Adrenal gland (tissue), 12 donors: ENCODE measurements around the gene ZNF683. TPM values are rescaled to one million over a fixed set of nuclear protein-coding genes. Genes with fewer than 3 reads are reported as not detected.
"Not testable (repeated sequence)": the region's sequence is repeated elsewhere in the genome, so short reads cannot be mapped to it uniquely, and the experiment has no call there.

Source experiments
- DNase-seq, 7 donors: peaks; one replicate each; pipeline ENCODE4 v3.0.0-alpha.2; 2019 to 2020
- H3K27ac ChIP-seq, 5 donors: fragments of 200-600 bp; sonication (generic) in 4 of 5; 1 replicate in 3 of 5; 2 replicates in 2 of 5; pipeline versions ENCODE4 v1.5.1 to v1.8.0; 2016 to 2020; ENCODE audit warnings: mild to moderate bottlenecking in 1 of 5
- H3K27me3 ChIP-seq: fragments of 200-600 bp; 2 replicates; pipeline ENCODE4 v1.8.0; 2021
- H3K36me3 ChIP-seq, 2 donors: fragments of 200-600 bp; replicated peaks in 1 of 2; 1 replicate in 1 of 2; 2 replicates in 1 of 2; pipeline versions ENCODE4 v1.5.1 to v1.8.0; 2018 to 2022
- H3K4me1 ChIP-seq, 2 donors: fragments of 200-600 bp; replicated peaks in 1 of 2; 1 replicate in 1 of 2; 2 replicates in 1 of 2; pipeline versions ENCODE4 v1.5.1 to v1.8.0; 2018 to 2021
- H3K4me3 ChIP-seq, 4 donors: fragments of 200-600 bp; sonication (generic) in 3 of 4; one replicate each; pipeline ENCODE4 v1.5.1; 2016 to 2018
- H3K9me3 ChIP-seq, 3 donors: fragments of 200-600 bp; sonication (generic) in 1 of 3; replicated peaks in 1 of 3; 1 replicate in 2 of 3; 2 replicates in 1 of 3; pipeline versions ENCODE4 v1.5.1 to v1.8.0; 2016 to 2021
- POLR2A ChIP-seq, 2 donors: fragments of 450-650 bp; IDR thresholded peaks; one replicate each; pipeline ENCODE4 v1.6.1; 2017; ENCODE audit warnings: antibody characterized with exemption in 2 of 2, mild to moderate bottlenecking in 2 of 2, moderate library complexity in 1 of 2
- WGBS, 4 donors: extraction: QIAGEN DNeasy Blood & Tissue Kit in 2 of 4; methylation state at CpG; one replicate each; pipeline versions ENCODE4 v1.1.5 to v1.1.7; 2013 to 2017; 5-methylcytosine and 5-hydroxymethylcytosine counted together
- intact Hi-C, 2 donors: fragments of 100-400 bp; cut with DNase I; formaldehyde crosslinking; loops; one replicate each; pipeline versions ENCODE4 v1.14.1 to v1.15.0; 2022 to 2023
- polyA plus RNA-seq, 3 donors: library from polyadenylated mRNA; stranded (reverse); fragments of 200-250 nt in 2 of 3; fragments of 350-450 nt in 1 of 3; fragmentation: Illumina TruSeq in 1 of 3; extraction: RNeasy Lipid Tissue Mini Kit (QIAGEN cat#74804) in 1 of 3; gene quantifications; one replicate each; pipeline ENCODE4 v1.2.3, GENCODE V29; 2013 to 2014
- total RNA-seq, 9 donors: library from RNA; depleted of rRNA in 4 of 9; stranded (reverse); fragments of >200 nt in 4 of 9; fragments of 120-200 nt in 1 of 9; fragmentation: NEBNext Ultra II Directional in 1 of 9; extraction: Animal tissue kit (Norgen Biotek cat#: 25700) in 1 of 9; gene quantifications; one replicate each; pipeline versions ENCODE4 v1.1.0 to v1.2.4, GENCODE V29; 2013 to 2023
- TF ChIP-seq, protein P1 (sequence below), 6 experiments: fragments of 450-650 bp in 4 of 6; fragments of 200-600 bp in 2 of 6; sonication (generic) in 1 of 6; IDR thresholded peaks; 1 replicate in 5 of 6; 2 replicates in 1 of 6; pipeline versions ENCODE4 v1.5.1 to v1.8.0; 2016 to 2021; ENCODE audit warnings: antibody characterized with exemption in 6 of 6, mild to moderate bottlenecking in 2 of 6, moderate library complexity in 1 of 6
- donor health status: healthy with polysubstance abuse.
- donor health status: Bipolar disorder and iron deficiency.
- donor health status: DM: yes; HTN: yes; CAD: no.
- donor health status: DM: no; HTN: no; CAD: no.
- donor health status: DM: no; HTN: no; CAD: no.
- donor health status: DM: yes; HTN: yes; CAD: no.

ZNF683 gene
- total and polyA plus RNA-seq, 12 donors = 0.20 to 0.25 (median 0.24) TPM; not detected in 9

DNA sequence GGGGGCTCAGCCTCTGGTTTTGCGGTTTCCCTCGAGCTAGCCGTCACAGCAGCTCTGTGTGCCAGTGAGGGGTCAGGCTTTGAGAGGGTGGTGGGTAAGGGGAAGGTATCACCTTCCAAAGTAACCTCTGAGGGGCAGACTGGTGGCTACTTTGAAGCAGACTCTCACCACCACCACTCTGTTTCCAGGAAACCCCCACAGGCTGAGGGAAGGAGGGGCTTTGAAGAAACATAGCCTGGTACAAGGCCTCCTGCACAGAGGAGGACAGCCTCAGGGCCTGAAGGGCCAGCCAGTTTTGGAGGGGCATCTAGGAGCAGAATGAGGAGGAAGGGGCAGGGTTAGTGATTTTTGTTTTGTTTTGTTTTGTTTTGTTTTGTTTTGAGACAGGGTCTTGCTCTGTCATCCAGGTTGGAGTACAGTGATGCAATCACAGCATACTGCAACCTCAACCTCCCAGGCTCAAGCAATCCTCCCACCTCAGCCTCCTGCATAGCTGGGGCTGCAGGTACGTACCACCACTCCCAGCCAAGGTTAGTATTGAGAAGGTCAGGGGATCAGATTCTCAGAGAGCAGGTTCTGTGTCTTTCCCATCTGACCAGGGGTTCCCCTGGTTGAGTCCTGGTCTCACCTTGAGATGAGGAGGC, 17.2 kb upstream of the ZNF683 start:
- intact Hi-C loops = no loop called here
- Histone ChIP-seq H3K4me3 (no peak overlapping the region), H3K27ac (no peak overlapping the region), H3K4me1 (no peaks in the 10 kb centered on the region), H3K27me3 (no peaks in the 10 kb centered on the region), H3K9me3 (no peaks in the 10 kb centered on the region), H3K36me3 (no peaks in the 10 kb centered on the region)
- TF ChIP-seq, protein P1, sequence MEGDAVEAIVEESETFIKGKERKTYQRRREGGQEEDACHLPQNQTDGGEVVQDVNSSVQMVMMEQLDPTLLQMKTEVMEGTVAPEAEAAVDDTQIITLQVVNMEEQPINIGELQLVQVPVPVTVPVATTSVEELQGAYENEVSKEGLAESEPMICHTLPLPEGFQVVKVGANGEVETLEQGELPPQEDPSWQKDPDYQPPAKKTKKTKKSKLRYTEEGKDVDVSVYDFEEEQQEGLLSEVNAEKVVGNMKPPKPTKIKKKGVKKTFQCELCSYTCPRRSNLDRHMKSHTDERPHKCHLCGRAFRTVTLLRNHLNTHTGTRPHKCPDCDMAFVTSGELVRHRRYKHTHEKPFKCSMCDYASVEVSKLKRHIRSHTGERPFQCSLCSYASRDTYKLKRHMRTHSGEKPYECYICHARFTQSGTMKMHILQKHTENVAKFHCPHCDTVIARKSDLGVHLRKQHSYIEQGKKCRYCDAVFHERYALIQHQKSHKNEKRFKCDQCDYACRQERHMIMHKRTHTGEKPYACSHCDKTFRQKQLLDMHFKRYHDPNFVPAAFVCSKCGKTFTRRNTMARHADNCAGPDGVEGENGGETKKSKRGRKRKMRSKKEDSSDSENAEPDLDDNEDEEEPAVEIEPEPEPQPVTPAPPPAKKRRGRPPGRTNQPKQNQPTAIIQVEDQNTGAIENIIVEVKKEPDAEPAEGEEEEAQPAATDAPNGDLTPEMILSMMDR (IDR thresholded peaks at IDR 0.05) = no peak
- no peak for TF ChIP-seq POLR2A (IDR thresholded peaks at IDR 0.05)
- 66 to 78% (median 74%) methylated on average over 4 of the region's 4 CpGs for WGBS, 4 donors
- DNase-seq = no peak

DNA sequence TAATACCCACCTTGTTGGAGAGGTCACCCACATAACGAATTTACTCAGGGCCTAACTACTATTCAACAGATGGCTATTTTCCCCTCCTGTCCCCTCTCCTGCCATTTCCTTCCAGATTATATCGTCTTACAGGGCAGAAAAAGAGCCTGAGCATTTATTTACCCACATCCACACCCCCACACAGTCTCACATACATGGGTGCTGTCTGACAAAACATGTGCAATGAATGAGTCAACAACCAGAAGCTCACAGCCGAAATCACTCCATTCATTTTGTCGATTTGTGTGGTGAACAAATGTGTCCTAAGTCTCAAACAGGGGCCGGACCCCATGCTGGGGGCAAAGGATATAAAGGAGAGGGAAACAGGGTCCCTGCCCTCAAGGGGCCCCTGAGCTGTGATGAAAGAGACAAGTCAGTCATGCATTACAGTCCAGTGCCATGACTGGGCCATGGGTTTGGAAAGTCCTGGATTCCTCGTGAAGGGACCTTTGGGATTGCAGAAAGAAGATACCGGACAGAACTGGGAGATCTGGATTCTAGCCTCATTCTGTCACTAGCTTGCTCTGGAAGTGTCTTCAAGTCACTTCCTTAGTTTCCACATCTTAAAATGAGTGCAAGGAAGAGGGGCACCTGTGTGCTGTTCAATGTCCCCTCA, 16.4 kb upstream of the ZNF683 start:
- 69 to 89% (median 79%) methylated on average over 7 of the region's 7 CpGs for WGBS, 4 donors
- TF ChIP-seq POLR2A (IDR thresholded peaks at IDR 0.05) = no peak
- TF ChIP-seq, protein P1 (IDR thresholded peaks at IDR 0.05) = no peak
- no peaks in the 10 kb centered on the region for H3K4me1 ChIP-seq
- DNase-seq = no peak
- H3K36me3 ChIP-seq = no peaks in the 10 kb centered on the region
- H3K27ac ChIP-seq = no peak overlapping the region
- no peak overlapping the region for H3K4me3 ChIP-seq
- no peaks in the 10 kb centered on the region for H3K9me3 ChIP-seq
- no peaks in the 10 kb centered on the region for H3K27me3 ChIP-seq
- intact Hi-C loops = no loop called here

DNA sequence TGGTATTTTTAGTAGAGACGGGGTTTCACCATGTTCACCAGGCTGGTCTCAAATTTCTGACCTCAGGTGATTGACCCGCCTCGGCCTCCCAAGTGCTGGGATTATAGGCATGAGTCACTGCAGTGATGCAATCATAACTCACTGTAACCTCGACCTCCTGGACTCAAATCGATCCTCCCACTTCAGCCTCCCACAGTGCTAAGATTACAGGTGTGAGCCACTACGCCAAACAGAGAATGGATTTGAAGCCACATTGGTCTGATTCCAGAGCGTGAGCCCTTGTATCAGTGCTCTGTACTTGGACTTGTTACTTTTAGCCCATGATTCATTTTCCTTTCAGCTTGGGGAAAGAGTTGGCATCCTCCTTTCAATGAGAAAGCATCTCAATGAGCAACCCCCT, 14.9 kb upstream of the ZNF683 start:
- no peaks in the 10 kb centered on the region for H3K36me3 ChIP-seq
- intact Hi-C loops = no loop called here
- H3K4me1 ChIP-seq = no peaks in the 10 kb centered on the region
- WGBS, 4 donors = 51 to 63% (median 60%) methylated on average over 7 of the region's 7 CpGs
- DNase-seq = no peak
- no peak overlapping the region for H3K27ac ChIP-seq
- TF ChIP-seq, protein P1 (IDR thresholded peaks at IDR 0.05) = no peak
- no peak for TF ChIP-seq POLR2A (IDR thresholded peaks at IDR 0.05)
- H3K27me3 ChIP-seq = peaks cover 3% of the 10 kb centered on the region
- H3K4me3 ChIP-seq = no peak overlapping the region
- no peaks in the 10 kb centered on the region for H3K9me3 ChIP-seq

DNA sequence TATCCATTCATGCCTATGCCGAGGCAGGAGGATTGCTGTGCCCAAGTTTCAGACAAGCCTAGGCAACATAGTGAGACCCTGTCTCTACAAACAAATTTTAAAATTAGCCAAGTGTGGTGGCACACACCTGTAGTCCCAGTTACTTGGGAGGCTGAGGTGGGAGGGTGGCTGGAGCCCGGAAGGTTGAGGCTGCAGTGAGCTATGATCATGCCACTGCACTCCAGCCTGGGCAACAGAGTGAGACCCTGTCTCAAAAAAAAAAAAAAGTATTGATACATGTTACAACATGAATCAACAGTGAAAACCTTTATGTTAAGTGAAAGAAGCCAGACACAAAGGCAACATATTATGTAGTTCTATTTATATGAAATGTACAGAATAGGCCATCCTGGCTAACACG, 12.5 kb upstream of the ZNF683 start:
- H3K27me3 ChIP-seq, H3K4me3 ChIP-seq, H3K4me1 ChIP-seq, H3K9me3 ChIP-seq, H3K36me3 ChIP-seq, intact Hi-C loops, H3K27ac ChIP-seq, DNase-seq: not testable (repeated sequence)
- WGBS, 4 donors = 73 to 91% (median 89%) methylated on average over 3 of the region's 3 CpGs

DNA sequence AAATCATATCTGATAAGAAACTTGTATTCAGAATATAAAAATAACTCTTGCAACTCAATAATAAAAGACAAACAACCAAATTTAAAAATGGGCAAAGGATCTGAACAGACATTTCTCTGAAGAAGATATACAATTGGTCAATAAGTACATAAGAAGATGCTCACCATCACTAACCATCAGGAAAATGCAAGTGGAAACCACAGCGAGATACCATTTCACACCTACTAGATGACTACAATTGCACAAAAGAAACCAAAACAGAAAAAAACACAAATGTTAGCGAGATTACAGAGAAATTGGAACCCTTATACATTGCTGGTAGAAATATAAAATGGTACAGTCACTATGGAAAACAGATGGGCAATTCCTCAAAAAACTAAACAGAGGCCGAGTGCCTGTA, 11.5 kb upstream of the ZNF683 start:
- intact Hi-C loops = no loop called here
- H3K27me3 ChIP-seq = peaks cover 3% of the 10 kb centered on the region
- WGBS, 4 donors = 72 to 84% (median 79%) methylated on average over 3 of the region's 3 CpGs
- H3K36me3 ChIP-seq = no peaks in the 10 kb centered on the region
- H3K27ac ChIP-seq = no peak overlapping the region
- H3K4me3 ChIP-seq = no peak overlapping the region
- H3K9me3 ChIP-seq = no peaks in the 10 kb centered on the region
- TF ChIP-seq, protein P1 (IDR thresholded peaks at IDR 0.05) = no peak
- TF ChIP-seq POLR2A (IDR thresholded peaks at IDR 0.05) = no peak
- H3K4me1 ChIP-seq = no peaks in the 10 kb centered on the region
- DNase-seq = no peak
